Urinary bladder (tissue), 4 donors: ENCODE results near the gene SPESP1. TPM values are rescaled to one million over a fixed set of nuclear protein-coding genes. Genes with fewer than 3 reads are reported as not detected.
"Not testable (repeated sequence)": the region's sequence is repeated elsewhere in the genome, so short reads cannot be mapped to it uniquely, and the experiment has no call there.

Experiments used
- DNase-seq: peaks from one replicate; pipeline ENCODE4 v3.0.0-alpha.2; 2015; ENCODE audit errors: extremely low spot score
- H3K27ac ChIP-seq: one replicate; pipeline ENCODE4 v1.5.1; 2013; ENCODE audit warnings: low read depth, mild to moderate bottlenecking, moderate library complexity
- H3K36me3 ChIP-seq: one replicate; pipeline ENCODE4 v1.6.1; 2013; ENCODE audit warnings: mild to moderate bottlenecking, moderate library complexity; ENCODE audit not compliant: insufficient read depth
- H3K4me1 ChIP-seq: one replicate; pipeline ENCODE4 v1.6.1; 2013; ENCODE audit warnings: mild to moderate bottlenecking, moderate library complexity; ENCODE audit not compliant: insufficient read depth
- H3K4me3 ChIP-seq: one replicate; pipeline ENCODE4 v1.5.1; 2013; ENCODE audit warnings: low read depth, low read length
- WGBS: extraction: QIAGEN DNeasy Blood & Tissue Kit; methylation state at CpG from one replicate; pipeline ENCODE4 v1.1.7; 2013; 5-methylcytosine and 5-hydroxymethylcytosine counted together
- polyA plus RNA-seq: library from polyadenylated mRNA; stranded (reverse); fragments of 200-250 nt; gene quantifications from one replicate; pipeline ENCODE4 v1.2.3, GENCODE V29; 2013
- total RNA-seq: library from RNA; depleted of rRNA; stranded (reverse); fragments of >200 nt; gene quantifications from one replicate; pipeline ENCODE4 v1.2.3, GENCODE V29; 2014
- donor health status: healthy with polysubstance abuse.
- donor health status: healthy.

Gene SPESP1
- total and polyA plus RNA-seq, 2 donors, result 1.2 to 5.7 TPM

- DNase-seq, result peak; percentile 52
- Histone ChIP-seq H3K36me3 (no peaks in the 10 kb centered on the region), H3K27ac (no peak overlapping the region), H3K4me1 (no peaks in the 10 kb centered on the region), H3K4me3 (no peak overlapping the region)
- WGBS, result 2% methylated on average over 8 of the region's 8 CpGs
Observed at GRCh38 chr15:68924866-68925560, 5.3 kb upstream of the SPESP1 start.

- Histone ChIP-seq H3K27ac (no peak overlapping the region), H3K4me1 (no peaks in the 10 kb centered on the region), H3K4me3 (no peak overlapping the region), H3K36me3 (no peaks in the 10 kb centered on the region)
- WGBS, result 83% methylated on average over 6 of the region's 6 CpGs
- no peak for DNase-seq
Observed at GRCh38 chr15:68933001-68933400, 2.7 kb downstream of the SPESP1 start.

- Histone ChIP-seq H3K4me3 (no peak overlapping the region), H3K27ac (no peak overlapping the region), H3K36me3 (no peaks in the 10 kb centered on the region), H3K4me1 (no peaks in the 10 kb centered on the region)
- no peak for DNase-seq
Observed at GRCh38 chr15:68934341-68934740, 4.0 kb downstream of the SPESP1 start.

GRCh38 chr15:68935400-68935937, 5.1 kb downstream of the SPESP1 start:
- no peak overlapping the region for H3K27ac ChIP-seq
- H3K4me1 ChIP-seq, result no peaks in the 10 kb centered on the region
- H3K36me3 ChIP-seq, result no peaks in the 10 kb centered on the region
- no peak for DNase-seq
- H3K4me3 ChIP-seq, result no peak overlapping the region
- 88% methylated on average over 2 of the region's 2 CpGs for WGBS

GRCh38 chr15:68939501-68939900, 9.2 kb downstream of the SPESP1 start:
- Histone ChIP-seq H3K4me3 (no peak overlapping the region), H3K27ac (no peak overlapping the region), H3K4me1 (no peaks in the 10 kb centered on the region), H3K36me3 (no peaks in the 10 kb centered on the region)
- 62% methylated on average over 1 of the region's 1 CpG for WGBS
- no peak for DNase-seq

- H3K4me1 ChIP-seq, result no peaks in the 10 kb centered on the region
- no peak for DNase-seq
- H3K36me3 ChIP-seq, result no peaks in the 10 kb centered on the region
- no peak overlapping the region for H3K27ac ChIP-seq
- 77% methylated on average over 4 of the region's 4 CpGs for WGBS
- no peak overlapping the region for H3K4me3 ChIP-seq
Observed at GRCh38 chr15:68951813-68952212, 21.5 kb downstream of the SPESP1 start.

GRCh38 chr15:68957696-68958095, 27.4 kb downstream of the SPESP1 start:
- Histone ChIP-seq H3K4me3 (no peak overlapping the region), H3K36me3 (no peaks in the 10 kb centered on the region), H3K4me1 (no peaks in the 10 kb centered on the region), H3K27ac (no peak overlapping the region)
- no peak for DNase-seq
- 92% methylated on average over 3 of the region's 3 CpGs for WGBS

GRCh38 chr15:68958597-68958996, 28.3 kb downstream of the SPESP1 start:
- DNase-seq, result no peak
- Histone ChIP-seq H3K4me1 (no peaks in the 10 kb centered on the region), H3K36me3 (no peaks in the 10 kb centered on the region), H3K4me3 (no peak overlapping the region), H3K27ac (no peak overlapping the region)
- WGBS, result 76% methylated on average over 1 of the region's 1 CpG

- no peak overlapping the region for H3K27ac ChIP-seq
- no peaks in the 10 kb centered on the region for H3K4me1 ChIP-seq
- DNase-seq, result no peak
- no peaks in the 10 kb centered on the region for H3K36me3 ChIP-seq
- no peak overlapping the region for H3K4me3 ChIP-seq
- 70% methylated on average over 1 of the region's 1 CpG for WGBS
Observed at GRCh38 chr15:68962465-68962864, 32.1 kb downstream of the SPESP1 start.

GRCh38 chr15:68963719-68964118, 33.4 kb downstream of the SPESP1 start:
- WGBS, result 89% methylated on average over 6 of the region's 7 CpGs
- H3K36me3 ChIP-seq, H3K27ac ChIP-seq, DNase-seq, H3K4me1 ChIP-seq, H3K4me3 ChIP-seq: not testable (repeated sequence)

- Histone ChIP-seq H3K4me1 (no peaks in the 10 kb centered on the region), H3K36me3 (no peaks in the 10 kb centered on the region), H3K27ac (no peak overlapping the region), H3K4me3 (no peak overlapping the region)
- 58% methylated on average over 5 of the region's 5 CpGs for WGBS
- DNase-seq, result no peak
Observed at GRCh38 chr15:68966996-68967395, 36.7 kb downstream of the SPESP1 start.

GRCh38 chr15:68967948-68968347, 37.6 kb downstream of the SPESP1 start:
- no peaks in the 10 kb centered on the region for H3K4me1 ChIP-seq
- DNase-seq, result no peak
- H3K36me3 ChIP-seq, result no peaks in the 10 kb centered on the region
- H3K27ac ChIP-seq, result no peak overlapping the region
- no peak overlapping the region for H3K4me3 ChIP-seq

GRCh38 chr15:68969298-68969697, 39.0 kb downstream of the SPESP1 start:
- Histone ChIP-seq H3K4me3 (no peak overlapping the region), H3K27ac (no peak overlapping the region), H3K4me1 (no peaks in the 10 kb centered on the region), H3K36me3 (no peaks in the 10 kb centered on the region)
- no peak for DNase-seq

- no peaks in the 10 kb centered on the region for H3K4me1 ChIP-seq
- no peak for DNase-seq
- no peak overlapping the region for H3K27ac ChIP-seq
- WGBS, result 22% methylated on average over 4 of the region's 4 CpGs
- H3K4me3 ChIP-seq, result no peak overlapping the region
- H3K36me3 ChIP-seq, result no peaks in the 10 kb centered on the region
Observed at GRCh38 chr15:68972201-68973065, 42.1 kb downstream of the SPESP1 start.
